Transverse colon (tissue), 4 donors: ENCODE data around the gene PSAP. TPM values are rescaled to one million over a fixed set of nuclear protein-coding genes. Genes with fewer than 3 reads are reported as not detected.

ENCODE experiments used
- DNase-seq: peaks from one replicate; pipeline ENCODE4 v3.0.0-alpha.2; 2019
- H3K27ac ChIP-seq, 4 donors: fragments of 200-600 bp; sonication (generic); 2 replicates each; pipeline ENCODE4 v1.5.1; 2016 to 2018; ENCODE audit warnings: inconsistent platforms in 4 of 4
- H3K27me3 ChIP-seq: fragments of 200-600 bp; sonication (generic); 2 replicates; pipeline ENCODE4 v1.5.1; 2017; ENCODE audit warnings: inconsistent platforms
- H3K36me3 ChIP-seq, 4 donors: fragments of 200-600 bp; sonication (generic); 2 replicates each; pipeline ENCODE4 v1.5.1; 2017 to 2019; ENCODE audit warnings: inconsistent platforms in 4 of 4
- H3K4me1 ChIP-seq, 4 donors: fragments of 200-600 bp; sonication (generic); 2 replicates each; pipeline ENCODE4 v1.5.1; 2017 to 2020; ENCODE audit warnings: inconsistent platforms in 4 of 4
- H3K4me3 ChIP-seq, 4 donors: fragments of 200-600 bp; sonication (generic); 1 replicate in 1 of 4; 2 replicates in 3 of 4; pipeline versions ENCODE4 v1.5.1 to v1.6.1; 2017 to 2019; ENCODE audit warnings: inconsistent platforms in 4 of 4
- H3K9me3 ChIP-seq, 2 donors: fragments of 200-600 bp; sonication (generic); 2 replicates each; pipeline ENCODE4 v1.5.1; 2017 to 2019; ENCODE audit warnings: inconsistent platforms in 2 of 2
- EP300 ChIP-seq: sonication (generic); formaldehyde crosslinking; IDR thresholded peaks from one replicate; pipeline ENCODE4 v1.6.1; 2017; ENCODE audit warnings: antibody characterized with exemption, low read depth
- POLR2A ChIP-seq: fragments of 450-650 bp; IDR thresholded peaks from one replicate; pipeline ENCODE4 v1.6.1; 2016; ENCODE audit warnings: antibody characterized with exemption, mild to moderate bottlenecking, moderate library complexity
- POLR2AphosphoS5 ChIP-seq, 3 donors: sonication (generic); formaldehyde crosslinking; IDR thresholded peaks; one replicate each; pipeline ENCODE4 v1.6.1; 2016; ENCODE audit warnings: antibody characterized with exemption in 3 of 3
- WGBS, 2 donors: methylation state at CpG; one replicate each; pipeline ENCODE4 v1.1.5; 2018; ENCODE audit warnings: low coverage in 1 of 2; 5-methylcytosine and 5-hydroxymethylcytosine counted together
- in situ Hi-C, 4 donors: fragments of 200-750 bp; cut with MboI; loops; one replicate each; pipeline versions ENCODE4 v1.15.0 to v1.15.1; 2017; ENCODE audit warnings: low sequenced_read_pairs in 3 of 4, low pct_ligation_motif_present in 1 of 4, low pct_unique_long_range_greater_than_20kb in 1 of 4
- intact Hi-C: fragments of 100-400 bp; cut with DNase I; formaldehyde crosslinking; loops from one replicate; pipeline ENCODE4 v1.15.1; 2023; ENCODE audit warnings: low total_unique reads
- total RNA-seq, 4 donors: library from RNA; depleted of rRNA; stranded (reverse); fragments of >200 nt; gene quantifications; one replicate each; pipeline ENCODE4 v1.1.0, GENCODE V29; 2016
- TF ChIP-seq, protein P1 (sequence below), 5 experiments: fragments of 200-600 bp in 3 of 5; fragments of 450-650 bp in 2 of 5; sonication (generic) in 3 of 5; IDR thresholded peaks; 1 replicate in 2 of 5; 2 replicates in 3 of 5; pipeline ENCODE4 v1.5.1; 2016 to 2017; ENCODE audit warnings: antibody characterized with exemption in 5 of 5, inconsistent platforms in 3 of 5, mild to moderate bottlenecking in 2 of 5, moderate library complexity in 1 of 5

Gene PSAP
- total RNA-seq, 4 donors from 2014 or later, result 383 to 667 (median 478) TPM

DNA sequence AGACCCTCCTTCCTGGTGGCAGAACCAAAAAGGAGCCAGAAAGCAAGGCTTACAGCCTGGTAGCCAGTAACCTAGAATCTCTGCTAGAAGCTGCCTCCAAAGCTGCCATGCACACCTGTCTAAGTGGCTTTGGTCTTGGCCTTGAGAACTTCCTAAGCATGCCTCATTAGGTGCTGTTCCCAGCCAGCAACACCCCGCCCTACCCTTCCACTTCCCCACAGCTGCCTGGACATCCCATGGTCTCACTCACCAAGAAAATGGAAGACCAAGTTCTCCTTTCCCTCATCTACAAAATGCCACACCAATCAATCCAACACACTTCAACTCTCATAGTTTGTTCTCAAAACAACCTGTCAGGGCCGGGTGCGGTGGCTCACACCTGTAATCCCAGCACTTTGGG, 4.2 kb downstream of the PSAP start:
- H3K9me3 ChIP-seq, result no peaks in the 10 kb centered on the region
- in situ Hi-C loops (no loop called here), intact Hi-C loops (no loop called here)
- DNase-seq, result no peak
- TF ChIP-seq POLR2A (no peak), EP300 (no peak), POLR2AphosphoS5 (IDR thresholded peaks at IDR 0.05) (no peak)
- TF ChIP-seq, protein P1, sequence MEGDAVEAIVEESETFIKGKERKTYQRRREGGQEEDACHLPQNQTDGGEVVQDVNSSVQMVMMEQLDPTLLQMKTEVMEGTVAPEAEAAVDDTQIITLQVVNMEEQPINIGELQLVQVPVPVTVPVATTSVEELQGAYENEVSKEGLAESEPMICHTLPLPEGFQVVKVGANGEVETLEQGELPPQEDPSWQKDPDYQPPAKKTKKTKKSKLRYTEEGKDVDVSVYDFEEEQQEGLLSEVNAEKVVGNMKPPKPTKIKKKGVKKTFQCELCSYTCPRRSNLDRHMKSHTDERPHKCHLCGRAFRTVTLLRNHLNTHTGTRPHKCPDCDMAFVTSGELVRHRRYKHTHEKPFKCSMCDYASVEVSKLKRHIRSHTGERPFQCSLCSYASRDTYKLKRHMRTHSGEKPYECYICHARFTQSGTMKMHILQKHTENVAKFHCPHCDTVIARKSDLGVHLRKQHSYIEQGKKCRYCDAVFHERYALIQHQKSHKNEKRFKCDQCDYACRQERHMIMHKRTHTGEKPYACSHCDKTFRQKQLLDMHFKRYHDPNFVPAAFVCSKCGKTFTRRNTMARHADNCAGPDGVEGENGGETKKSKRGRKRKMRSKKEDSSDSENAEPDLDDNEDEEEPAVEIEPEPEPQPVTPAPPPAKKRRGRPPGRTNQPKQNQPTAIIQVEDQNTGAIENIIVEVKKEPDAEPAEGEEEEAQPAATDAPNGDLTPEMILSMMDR (IDR thresholded peaks at IDR 0.05), result no peak
- peaks cover 16 to 56% (median 28%) of the 10 kb centered on the region in 4 donors for H3K4me1 ChIP-seq
- H3K27ac ChIP-seq, result no peak overlapping the region
- H3K36me3 ChIP-seq, result no peaks in the 10 kb centered on the region
- WGBS, 2 donors, result 93% methylated on average over 3 of the region's 3 CpGs; no CpG with 5 or more reads in 1 of the 2 donors
- H3K4me3 ChIP-seq, result no peak overlapping the region
- H3K27me3 ChIP-seq, result no peaks in the 10 kb centered on the region

DNA sequence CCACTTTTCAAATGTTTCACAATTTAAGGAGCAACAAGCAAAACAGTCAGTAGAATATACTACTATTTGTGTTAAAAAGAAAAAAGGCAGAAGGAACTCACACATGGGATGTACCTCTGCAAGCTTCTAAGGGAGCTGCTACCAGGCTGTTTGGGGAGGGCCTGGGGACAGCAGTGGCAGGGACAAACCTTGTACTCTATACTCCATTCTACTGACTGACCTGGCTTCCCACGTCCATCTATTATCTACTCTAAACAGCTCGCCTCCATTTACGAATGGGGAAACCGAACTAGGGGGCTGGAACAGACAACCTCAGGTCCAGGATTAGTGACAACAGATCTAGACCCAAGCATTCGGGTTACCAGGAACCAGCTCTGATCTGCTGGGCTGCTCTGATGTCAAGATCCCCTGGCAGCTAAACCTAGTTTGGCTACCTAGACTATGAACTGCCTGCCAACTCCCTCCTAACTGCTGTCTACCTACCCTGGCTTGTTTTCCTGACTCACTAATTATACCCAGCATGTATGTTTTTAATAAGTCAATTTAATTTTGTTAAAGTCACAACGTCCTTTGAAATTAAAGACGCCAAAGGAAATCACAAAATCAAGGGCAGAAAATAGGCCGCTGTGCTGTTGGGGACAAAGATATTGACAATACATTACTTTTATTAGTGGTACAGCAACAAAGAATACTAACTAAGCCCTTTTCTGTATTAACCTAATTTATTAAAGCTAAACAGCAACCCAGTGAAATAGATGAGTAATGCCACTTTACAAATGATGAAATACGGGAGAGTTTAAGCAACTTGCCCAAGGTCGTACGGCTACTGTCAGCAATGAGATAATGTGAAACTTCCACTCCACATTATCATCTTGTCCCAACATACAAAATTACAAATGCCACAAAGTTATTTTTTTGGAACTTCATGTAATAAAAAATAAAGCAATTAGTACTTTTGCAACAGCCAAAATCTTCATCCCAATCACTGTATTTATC, 5.3 kb downstream of the PSAP start:
- in situ Hi-C loops (no loop called here), intact Hi-C loops (no loop called here)
- no peaks in the 10 kb centered on the region for H3K9me3 ChIP-seq
- H3K36me3 ChIP-seq, result no peaks in the 10 kb centered on the region
- WGBS, 2 donors, result 75 to 83% methylated on average over 8 to 11 of the region's 11 CpGs
- no peak overlapping the region for H3K27ac ChIP-seq
- DNase-seq, result no peak
- H3K27me3 ChIP-seq, result no peaks in the 10 kb centered on the region
- H3K4me3 ChIP-seq, result no peak overlapping the region
- TF ChIP-seq POLR2A (no peak), EP300 (no peak), POLR2AphosphoS5 (IDR thresholded peaks at IDR 0.05) (no peak)
- TF ChIP-seq, protein P1 (IDR thresholded peaks at IDR 0.05), result no peak
- H3K4me1 ChIP-seq, result peaks cover 19 to 61% (median 30%) of the 10 kb centered on the region in 4 donors

DNA sequence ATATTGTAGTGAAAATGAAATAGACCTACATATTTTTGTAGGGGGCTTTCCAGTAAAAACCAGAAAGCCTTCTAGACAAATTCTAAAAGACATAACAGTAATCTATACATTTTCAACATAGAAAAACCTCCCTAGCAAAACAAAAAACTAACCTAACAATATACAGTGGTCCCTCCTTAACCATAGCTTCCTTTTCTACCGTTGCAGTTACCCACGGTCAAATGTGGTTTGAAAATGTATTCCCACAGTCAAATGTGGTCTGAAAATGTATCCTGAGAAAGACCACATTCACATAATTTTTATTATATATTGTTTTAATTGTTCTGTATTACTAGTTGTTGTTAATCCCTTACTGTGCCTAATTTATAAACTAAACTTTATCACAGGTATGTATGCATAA, 6.4 kb downstream of the PSAP start:
- in situ Hi-C loops, result no loop called here
- Histone ChIP-seq H3K27me3 (no peaks in the 10 kb centered on the region), H3K4me3 (no peak overlapping the region), H3K9me3 (no peaks in the 10 kb centered on the region), H3K27ac (no peak overlapping the region), H3K4me1 (peaks cover 24 to 65% (median 34%) of the 10 kb centered on the region in 4 donors), H3K36me3 (no peaks in the 10 kb centered on the region)
- no peak for DNase-seq
- TF ChIP-seq, protein P1 (IDR thresholded peaks at IDR 0.05), result no peak
- TF ChIP-seq EP300 (no peak), POLR2A (no peak), POLR2AphosphoS5 (IDR thresholded peaks at IDR 0.05) (no peak)
- intact Hi-C loops, result no loop called here
- WGBS, 2 donors, result 58 to 75% methylated on average over 2 of the region's 2 CpGs

DNA sequence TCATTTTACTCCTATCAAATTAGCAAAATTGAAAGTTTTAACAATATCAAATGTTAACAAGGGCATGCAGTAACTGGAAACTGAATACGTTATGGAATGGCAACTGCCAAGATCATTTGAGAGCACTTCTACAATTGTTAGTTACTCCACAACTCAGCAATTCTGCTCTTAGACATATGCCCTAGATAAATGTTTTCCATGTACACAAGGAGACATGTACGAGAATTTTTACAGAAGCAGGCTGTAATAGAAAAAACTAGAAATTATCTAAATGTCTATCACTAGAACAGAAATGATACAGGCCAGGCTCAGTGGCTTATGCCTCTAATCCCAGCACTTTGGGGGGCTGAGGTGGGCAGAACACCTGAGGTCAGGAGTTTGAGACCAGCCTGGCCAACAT, 7.0 kb downstream of the PSAP start:
- no peak for TF ChIP-seq EP300
- TF ChIP-seq, protein P1 (IDR thresholded peaks at IDR 0.05), result no peak
- TF ChIP-seq POLR2AphosphoS5 (IDR thresholded peaks at IDR 0.05), result no peak
- no peak for TF ChIP-seq POLR2A
- in situ Hi-C loops, result no loop called here

More for the DNA sequence above, 7.0 kb downstream of the PSAP start:
- Histone ChIP-seq H3K4me3 (no peak overlapping the region), H3K9me3 (no peaks in the 10 kb centered on the region), H3K36me3 (no peaks in the 10 kb centered on the region), H3K27me3 (no peaks in the 10 kb centered on the region), H3K27ac (no peak overlapping the region), H3K4me1 (peaks cover 18 to 65% (median 34%) of the 10 kb centered on the region in 4 donors)
- intact Hi-C loops, result no loop called here
- DNase-seq, result no peak
- WGBS, 2 donors, result 53 to 71% methylated on average over 2 of the region's 2 CpGs
